CD4-positive, alpha-beta T cell (primary cell): ENCODE measurements around the gene HIVEP3. TPM values are rescaled to one million over a fixed set of nuclear protein-coding genes. Genes with fewer than 3 reads are reported as not detected.

Source experiments
- ATAC-seq: fragments of 200-7000 bp; cut with Tn5 transposase; one replicate; pipeline ENCODE4 v1.10.0; 2022; ENCODE audit warnings: mild to moderate bottlenecking; ENCODE audit not compliant: poor library complexity
- CTCF ChIA-PET: fragments of 350-600 bp; sonication (Branson Sonifier 250); formaldehyde crosslinking; loops from one replicate; lab custom pipeline; 2021; ENCODE audit warnings: antibody characterized with exemption, inconsistent platforms; lab: Charles Lee
- POLR2A ChIA-PET: fragments of 350-600 bp; sonication (Branson Sonifier 250); formaldehyde crosslinking; loops from one replicate; lab custom pipeline; 2021; ENCODE audit warnings: antibody characterized with exemption, inconsistent platforms; lab: Charles Lee
- DNase-seq, 14 experiments: peaks; one replicate each; pipeline ENCODE4 v3.0.0-alpha.2; 2013 to 2020; ENCODE audit warnings: mixed read lengths in 2 of 14
- H3K27ac ChIP-seq, 2 donors: one replicate each; pipeline versions ENCODE4 v1.5.1 to v1.7.0; 2013; ENCODE audit warnings: low read length in 2 of 2, low read depth in 1 of 2, mild to moderate bottlenecking in 1 of 2
- H3K27me3 ChIP-seq, 2 experiments: 1 replicate in 1 of 2; 2 replicates in 1 of 2; pipeline versions ENCODE4 v1.6.1 to v1.7.0; 2013; ENCODE audit warnings: low read length in 2 of 2, control low read depth in 1 of 2, mild to moderate bottlenecking in 1 of 2, moderate library complexity in 1 of 2; ENCODE audit not compliant: insufficient read depth in 2 of 2, control insufficient read depth in 1 of 2
- H3K36me3 ChIP-seq: one replicate; pipeline ENCODE4 v1.6.1; 2013; ENCODE audit warnings: low read length, control low read depth; ENCODE audit not compliant: insufficient read depth
- H3K4me1 ChIP-seq: one replicate; pipeline ENCODE4 v1.6.1; 2013; ENCODE audit warnings: low read length, control low read depth; ENCODE audit not compliant: insufficient read depth
- H3K4me3 ChIP-seq: one replicate; pipeline ENCODE4 v1.5.1; 2013; ENCODE audit warnings: mild to moderate bottlenecking, low read length, moderate library complexity
- H3K9me3 ChIP-seq, 2 experiments: 1 replicate in 1 of 2; 2 replicates in 1 of 2; pipeline versions ENCODE4 v1.6.1 to v1.7.0; 2013; ENCODE audit warnings: low read length in 2 of 2, mild to moderate bottlenecking in 2 of 2, control low read depth in 1 of 2, moderate library complexity in 1 of 2; ENCODE audit not compliant: control insufficient read depth in 1 of 2, insufficient read depth in 1 of 2
- H3K27ac Mint-ChIP-seq: one replicate; pipeline ENCODE4 v1.8.0; 2020; ENCODE audit warnings: mixed read lengths
- H3K27me3 Mint-ChIP-seq: one replicate; pipeline ENCODE4 v1.8.0; 2021; ENCODE audit warnings: mixed read lengths
- H3K36me3 Mint-ChIP-seq: one replicate; pipeline ENCODE4 v1.8.0; 2021; ENCODE audit warnings: low read depth, mixed read lengths
- H3K4me1 Mint-ChIP-seq: one replicate; pipeline ENCODE4 v1.8.0; 2021; ENCODE audit warnings: low read depth, mixed read lengths
- H3K4me3 Mint-ChIP-seq: one replicate; pipeline ENCODE4 v1.8.0; 2020; ENCODE audit warnings: mild to moderate bottlenecking, mixed read lengths
- H3K9me3 Mint-ChIP-seq: one replicate; pipeline ENCODE4 v1.8.0; 2020; ENCODE audit warnings: mixed read lengths
- intact Hi-C, 2 experiments: fragments of 100-400 bp; cut with DNase I in 1 of 2; cut with micrococcal nuclease in 1 of 2; formaldehyde crosslinking; loops; one replicate each; pipeline versions ENCODE4 v1.15.1 to v1.9.0; 2023 to 2025; cut with DNase I, micrococcal nuclease
- total RNA-seq, 174 experiments: library from RNA in 2 of 174; stranded (reverse) in 2 of 174; gene quantifications; one replicate each; pipeline ENCODE4 v1.2.3 and lab custom pipeline; 2021 to 2026
- TF ChIP-seq, protein P1 (sequence below): fragments of 200-600 bp; IDR thresholded peaks from one replicate; pipeline ENCODE4 v1.8.0; 2022; ENCODE audit warnings: antibody characterized with exemption, mild to moderate bottlenecking

The HIVEP3 gene
- total RNA-seq, 2 experiments from 2014 or later, result 5.1 to 5.4 TPM

DNA sequence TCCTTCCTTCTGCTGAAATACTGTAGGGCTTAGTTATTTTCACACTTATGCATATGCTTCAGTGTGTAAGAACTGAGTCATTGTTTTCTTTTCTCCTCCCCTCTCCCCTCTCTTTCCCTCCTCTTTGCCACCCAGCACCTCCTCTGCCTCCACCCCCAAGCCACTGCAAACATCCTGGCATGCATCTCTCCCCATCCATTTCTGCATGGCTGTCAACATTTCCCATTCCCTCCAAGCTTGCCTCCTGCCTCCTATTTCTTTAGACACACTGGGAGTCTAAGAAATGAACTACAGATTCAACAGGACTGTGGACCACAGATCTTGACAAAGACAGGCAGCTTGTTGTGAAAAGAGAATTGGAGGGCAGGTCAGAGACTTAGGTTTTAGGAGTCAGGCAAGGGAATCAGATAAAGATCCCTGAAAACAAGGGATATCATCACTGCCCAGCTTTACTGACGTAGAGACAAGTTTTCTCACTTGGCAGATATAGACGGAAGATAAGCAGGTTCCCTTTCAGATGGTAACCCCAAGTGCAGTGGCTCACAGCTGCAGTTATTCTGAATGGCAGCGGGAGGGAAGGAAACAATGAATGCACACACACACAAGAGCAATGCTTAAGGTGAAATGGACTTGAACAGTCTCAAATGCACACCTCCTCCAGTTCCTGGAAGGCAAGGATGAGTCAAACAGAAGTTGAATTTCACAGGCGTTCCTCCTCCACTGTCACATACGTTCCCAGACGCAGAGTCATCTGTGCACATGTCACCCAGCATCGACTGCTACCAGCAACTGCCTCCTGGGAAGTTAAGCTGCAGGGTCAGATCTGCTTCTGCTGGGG, 56.1 kb downstream of the HIVEP3 start:
- no peak overlapping the region for H3K27ac Mint-ChIP-seq
- Histone ChIP-seq H3K36me3 (no peaks in the 10 kb centered on the region), H3K9me3 (no peaks in the 10 kb centered on the region), H3K4me3 (no peak overlapping the region), H3K4me1 (peaks cover 14% of the 10 kb centered on the region), H3K27ac (no peak overlapping the region), H3K27me3 (no peaks in the 10 kb centered on the region)
- no peaks in the 10 kb centered on the region for H3K27me3 Mint-ChIP-seq
- H3K4me3 Mint-ChIP-seq, result no peak overlapping the region
- ChIA-PET CTCF (no interaction called here), POLR2A (no interaction called here)
- DNase-seq (peak in 3 of 14 experiments; percentile 11 to 38 (median 26)), ATAC-seq (no peak)
- no peaks in the 10 kb centered on the region for H3K36me3 Mint-ChIP-seq
- TF ChIP-seq, protein P1, sequence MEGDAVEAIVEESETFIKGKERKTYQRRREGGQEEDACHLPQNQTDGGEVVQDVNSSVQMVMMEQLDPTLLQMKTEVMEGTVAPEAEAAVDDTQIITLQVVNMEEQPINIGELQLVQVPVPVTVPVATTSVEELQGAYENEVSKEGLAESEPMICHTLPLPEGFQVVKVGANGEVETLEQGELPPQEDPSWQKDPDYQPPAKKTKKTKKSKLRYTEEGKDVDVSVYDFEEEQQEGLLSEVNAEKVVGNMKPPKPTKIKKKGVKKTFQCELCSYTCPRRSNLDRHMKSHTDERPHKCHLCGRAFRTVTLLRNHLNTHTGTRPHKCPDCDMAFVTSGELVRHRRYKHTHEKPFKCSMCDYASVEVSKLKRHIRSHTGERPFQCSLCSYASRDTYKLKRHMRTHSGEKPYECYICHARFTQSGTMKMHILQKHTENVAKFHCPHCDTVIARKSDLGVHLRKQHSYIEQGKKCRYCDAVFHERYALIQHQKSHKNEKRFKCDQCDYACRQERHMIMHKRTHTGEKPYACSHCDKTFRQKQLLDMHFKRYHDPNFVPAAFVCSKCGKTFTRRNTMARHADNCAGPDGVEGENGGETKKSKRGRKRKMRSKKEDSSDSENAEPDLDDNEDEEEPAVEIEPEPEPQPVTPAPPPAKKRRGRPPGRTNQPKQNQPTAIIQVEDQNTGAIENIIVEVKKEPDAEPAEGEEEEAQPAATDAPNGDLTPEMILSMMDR, result no peak
- intact Hi-C loops, result no loop called here
- H3K9me3 Mint-ChIP-seq, result no peaks in the 10 kb centered on the region
- peaks cover 15% of the 10 kb centered on the region for H3K4me1 Mint-ChIP-seq

DNA sequence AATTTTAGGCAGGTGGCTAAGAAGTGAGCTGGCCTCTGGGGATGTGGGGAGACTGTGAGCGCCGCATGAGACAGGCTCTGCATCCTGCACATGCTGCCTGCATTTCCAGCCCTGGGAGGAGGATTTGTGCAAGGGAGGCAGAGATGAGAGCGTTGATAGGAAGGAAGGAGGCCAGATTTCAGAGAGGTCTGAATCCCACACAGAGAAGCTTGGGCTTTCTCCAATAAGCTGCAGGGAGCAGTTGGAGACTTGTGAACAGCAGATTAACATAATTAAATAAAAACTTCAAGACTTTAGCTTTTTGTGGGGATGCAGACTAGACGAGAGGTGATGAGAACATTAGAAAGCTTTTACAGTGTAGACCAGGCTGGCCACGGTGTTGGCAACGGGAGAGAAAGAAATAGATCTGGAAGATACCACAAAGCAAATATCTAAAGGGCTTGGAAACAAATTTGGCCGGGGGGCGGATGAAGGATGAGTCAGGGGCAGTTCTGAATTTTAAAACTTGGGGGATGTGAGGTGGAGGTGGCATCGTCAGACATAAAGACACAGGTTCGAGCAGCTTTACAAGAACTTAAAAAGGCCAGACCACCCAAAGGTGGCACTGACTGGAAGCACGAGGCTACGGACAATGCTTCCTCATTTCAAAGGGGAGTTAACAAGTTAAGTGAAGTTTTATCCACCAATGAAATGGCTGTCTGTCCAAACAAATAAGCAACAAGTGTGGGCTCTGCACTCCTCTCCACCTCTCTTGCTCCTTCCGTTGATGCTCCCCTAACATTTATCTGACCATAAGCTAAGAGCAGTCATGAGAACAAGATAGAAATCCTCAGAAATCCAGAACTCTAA, 57.0 kb downstream of the HIVEP3 start:
- POLR2A ChIA-PET, result no interaction called here
- H3K4me1 Mint-ChIP-seq, result peaks cover 15% of the 10 kb centered on the region
- no peaks in the 10 kb centered on the region for H3K27me3 Mint-ChIP-seq

DNA sequence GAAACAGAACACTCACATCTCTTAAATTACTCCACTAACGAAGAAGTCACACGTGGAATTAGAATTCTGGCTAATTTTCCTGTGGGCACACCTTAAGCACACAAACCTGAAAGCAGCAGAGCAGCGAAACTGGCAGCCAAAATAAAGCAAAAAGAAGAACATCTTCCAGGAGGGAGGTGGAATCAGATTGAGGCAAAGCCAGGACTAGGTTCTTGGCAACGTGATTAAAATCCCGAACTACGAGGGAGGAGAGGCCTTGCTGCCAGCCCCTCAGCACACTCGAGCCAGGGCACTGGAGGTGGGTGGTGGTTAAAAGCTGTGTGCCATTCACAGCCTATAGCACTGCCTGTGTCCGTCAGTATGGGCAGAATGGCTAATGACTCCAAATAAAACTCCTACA, 58.0 kb downstream of the HIVEP3 start:
- TF ChIP-seq, protein P1, result no peak
- no peak overlapping the region for H3K4me3 ChIP-seq
- ChIA-PET CTCF (no interaction called here), POLR2A (no interaction called here)
- Mint-ChIP-seq H3K36me3 (no peaks in the 10 kb centered on the region), H3K9me3 (no peaks in the 10 kb centered on the region), H3K4me3 (no peak overlapping the region), H3K27me3 (no peaks in the 10 kb centered on the region), H3K4me1 (peaks cover 15% of the 10 kb centered on the region), H3K27ac (no peak overlapping the region)
- no peak for DNase-seq
- no peaks in the 10 kb centered on the region for H3K9me3 ChIP-seq
- no peak for ATAC-seq
- no peaks in the 10 kb centered on the region for H3K36me3 ChIP-seq
- H3K27me3 ChIP-seq, result no peaks in the 10 kb centered on the region
- intact Hi-C loops, result no loop called here
- H3K4me1 ChIP-seq, result peaks cover 8% of the 10 kb centered on the region
- no peak overlapping the region for H3K27ac ChIP-seq

More for the DNA sequence above, 57.0 kb downstream of the HIVEP3 start:
- no peaks in the 10 kb centered on the region for H3K9me3 Mint-ChIP-seq
- no peak for DNase-seq
- no peaks in the 10 kb centered on the region for H3K36me3 Mint-ChIP-seq
- CTCF ChIA-PET, result no interaction called here
- no peak overlapping the region for H3K27ac Mint-ChIP-seq
- H3K4me3 ChIP-seq, result no peak overlapping the region
- no peaks in the 10 kb centered on the region for H3K36me3 ChIP-seq
- no peak overlapping the region for H3K27ac ChIP-seq
- peaks cover 10% of the 10 kb centered on the region for H3K4me1 ChIP-seq
- H3K27me3 ChIP-seq, result no peaks in the 10 kb centered on the region
- no peak for ATAC-seq
- TF ChIP-seq, protein P1, result no peak
- H3K4me3 Mint-ChIP-seq, result no peak overlapping the region
- intact Hi-C loops, result no loop called here
- H3K9me3 ChIP-seq, result no peaks in the 10 kb centered on the region
